GM12878 (cell line): ENCODE results near the gene CELSR1. TPM values are rescaled to one million over a fixed set of nuclear protein-coding genes. Genes with fewer than 3 reads are reported as not detected.

Source experiments
- ATAC-seq: fragments of 200-7000 bp; cut with Tn5 transposase; 3 replicates; pipeline ENCODE4 v1.9.1; 2020; ENCODE audit warnings: mild to moderate bottlenecking, moderate library complexity
- BruUV-seq: library from RNA; stranded (reverse); fragments of 400-500 nt; replicated peaks from 2 replicates; lab custom pipeline; 2021; lab: Mats Ljungman, UMichigan
- CTCF ChIA-PET: fragments of 300-600 bp; sonication (Branson Sonifier 250); formaldehyde crosslinking; extraction: SDS; loops from one replicate; lab custom pipeline; 2021; ENCODE audit warnings: inconsistent platforms; lab: Yijun Ruan, JAX
- POLR2A ChIA-PET: fragments of 350-600 bp; formaldehyde crosslinking; extraction: SDS; loops from one replicate; lab custom pipeline; 2021; ENCODE audit warnings: inconsistent platforms; lab: Charles Lee
- RAD21 ChIA-PET: fragments of 300-600 bp; sonication (Branson Sonifier 250); formaldehyde crosslinking; loops from one replicate; lab custom pipeline; 2023; ENCODE audit warnings: antibody characterized with exemption; ENCODE audit not compliant: unreplicated experiment; lab: Charles Lee
- SMC1A ChIA-PET: fragments of 300-600 bp; sonication (Branson Sonifier 250); formaldehyde crosslinking; loops from one replicate; lab custom pipeline; 2023; ENCODE audit not compliant: unreplicated experiment, uncharacterized antibody; lab: Charles Lee
- DNase-seq: peaks from one replicate; pipeline ENCODE4 v3.0.0-alpha.2; 2011; ENCODE audit warnings: low read depth, low spot score
- FAIRE-seq: peaks from 3 replicates; lab custom pipeline; 2011; peaks lifted over from hg19 to GRCh38; lab: Jason Lieb, UNC
- H2AFZ ChIP-seq: 2 replicates; pipeline ENCODE4 v1.6.0; 2011; ENCODE audit warnings: low read depth, low read length, control low read depth; ENCODE audit not compliant: control insufficient read depth
- H3K27ac ChIP-seq: 2 replicates; pipeline ENCODE4 v1.5.1; 2011; ENCODE audit warnings: control low read depth; ENCODE audit not compliant: control insufficient read depth, insufficient read depth
- H3K27me3 ChIP-seq, 2 experiments: replicated peaks in 1 of 2; 2 replicates each; pipeline versions ENCODE4 v1.6.0 to v1.6.1; 2011; ENCODE audit warnings: low read length in 1 of 2; ENCODE audit not compliant: control insufficient read depth in 2 of 2, insufficient read depth in 2 of 2
- H3K36me3 ChIP-seq, 2 experiments: 2 replicates each; pipeline ENCODE4 v1.5.1; 2011; ENCODE audit warnings: low read length in 1 of 2; ENCODE audit not compliant: control insufficient read depth in 2 of 2, insufficient read depth in 2 of 2
- H3K4me1 ChIP-seq: 2 replicates; pipeline ENCODE4 v1.6.1; 2011; ENCODE audit warnings: mild to moderate bottlenecking, low read length, moderate library complexity, mixed read lengths; ENCODE audit not compliant: control insufficient read depth, insufficient read depth
- H3K4me2 ChIP-seq: 2 replicates; pipeline ENCODE4 v1.6.0; 2011; ENCODE audit warnings: control low read depth; ENCODE audit not compliant: control insufficient read depth, insufficient read depth
- H3K4me3 ChIP-seq: fragments of 200-600 bp; sonication (generic); 2 replicates; pipeline ENCODE4 v1.5.1; 2016
- H3K79me2 ChIP-seq: 2 replicates; pipeline ENCODE4 v1.6.0; 2011; ENCODE audit warnings: low read length; ENCODE audit not compliant: control insufficient read depth, insufficient read depth
- H3K9ac ChIP-seq: 2 replicates; pipeline ENCODE4 v1.8.0; 2011; ENCODE audit warnings: low read length, control low read depth, mixed read lengths; ENCODE audit not compliant: control insufficient read depth, insufficient read depth
- H3K9me3 ChIP-seq: replicated peaks from 3 replicates; pipeline ENCODE4 v1.5.1; 2011; ENCODE audit warnings: mild to moderate bottlenecking, low read length; ENCODE audit not compliant: control insufficient read depth, insufficient read depth
- H4K20me1 ChIP-seq: 2 replicates; pipeline ENCODE4 v1.6.0; 2011; ENCODE audit not compliant: control insufficient read depth, insufficient read depth
- DPF2 ChIP-seq: fragments of 450-650 bp; IDR thresholded peaks from 2 replicates; pipeline ENCODE4 v1.6.1; 2017; ENCODE audit warnings: mild to moderate bottlenecking
- EZH2 ChIP-seq: IDR thresholded peaks from 2 replicates; pipeline ENCODE4 v1.6.1; 2012; ENCODE audit warnings: low read depth, mild to moderate bottlenecking, control low read depth, inconsistent platforms, low read length, borderline replicate concordance; ENCODE audit not compliant: control insufficient read depth
- HDAC6 ChIP-seq: fragments of 200-600 bp; sonication (generic); IDR thresholded peaks from one replicate; pipeline ENCODE4 v1.8.0; 2017; ENCODE audit warnings: antibody characterized with exemption; ENCODE audit not compliant: unreplicated experiment
- JUNB ChIP-seq: IDR thresholded peaks from 2 replicates; pipeline ENCODE4 v1.6.1; 2016; ENCODE audit warnings: antibody characterized with exemption, mild to moderate bottlenecking
- MTA2 ChIP-seq: fragments of 450-650 bp; IDR thresholded peaks from 2 replicates; pipeline ENCODE4 v1.6.1; 2016; ENCODE audit warnings: low read depth, mild to moderate bottlenecking, moderate library complexity
- NR2C1 ChIP-seq: fragments of 450-650 bp; IDR thresholded peaks from 2 replicates; pipeline ENCODE4 v1.6.1; 2017; ENCODE audit warnings: antibody characterized with exemption, mild to moderate bottlenecking, moderate library complexity
- POLR2A ChIP-seq: IDR thresholded peaks from 2 replicates; pipeline ENCODE4 v1.6.1; 2011; ENCODE audit warnings: low read depth, mild to moderate bottlenecking, low read length
- RFX5 ChIP-seq: IDR thresholded peaks from 2 replicates; pipeline ENCODE4 v1.6.1; 2011; ENCODE audit warnings: low read depth, low read length, improper control_type of control experiment
- ZNF622 ChIP-seq: fragments of 450-650 bp; IDR thresholded peaks from 2 replicates; pipeline ENCODE4 v1.6.1; 2017; ENCODE audit warnings: mild to moderate bottlenecking, inconsistent platforms
- WGBS: methylation state at CpG from one replicate; pipeline ENCODE4 v1.1.6; 2016; ENCODE audit warnings: low lambda C conversion rate; ENCODE audit not compliant: insufficient replicate concordance, insufficient coverage; ENCODE audit errors: missing lambda C conversion rate; 5-methylcytosine and 5-hydroxymethylcytosine counted together
- in situ Hi-C: fragments of 300-500 bp; cut with MboI; formaldehyde crosslinking; loops from 9 replicates; pipeline ENCODE4 v1.14.3; 2018; ENCODE audit warnings: mixed read lengths
- intact Hi-C: fragments of 100-400 bp; cut with micrococcal nuclease; formaldehyde crosslinking; loops from one replicate; pipeline ENCODE4 v1.14.2; 2022; ENCODE audit not compliant: unreplicated experiment
- polyA plus RNA-seq, 11 experiments: library from polyadenylated mRNA; depleted of rRNA in 4 of 11; unstranded in 6 of 11; stranded (reverse) in 5 of 11; fragments of >200 nt; fragmentation: Nextera tagmentation in 4 of 11; fragmentation: Illumina TruSeq in 1 of 11; extraction: Ambion mirVana in 4 of 11; extraction: Trizol in 1 of 11; gene quantifications; 1 replicate in 1 of 11; 2 replicates in 10 of 11; pipeline versions ENCODE4 v1.2.1 to v1.2.3, GENCODE V29; 2011 to 2016; ENCODE audit warnings: inconsistent platforms in 2 of 11, missing spikeins in 2 of 11, low read depth in 1 of 11
- total RNA-seq, 4 experiments: library from RNA; depleted of rRNA in 3 of 4; stranded (reverse); fragments of >200 nt in 3 of 4; fragmentation: Illumina TruSeq in 1 of 4; extraction: Trizol in 1 of 4; gene quantifications; 2 replicates each; pipeline versions ENCODE4 v1.2.1 to v1.2.3, GENCODE V29; 2013 to 2021
- TF ChIP-seq, protein P1 (sequence below): fragments of 450-650 bp; IDR thresholded peaks from 2 replicates; pipeline ENCODE4 v1.6.1; 2016; ENCODE audit warnings: mild to moderate bottlenecking
- TF ChIP-seq, protein P2 (sequence below): IDR thresholded peaks from 2 replicates; pipeline ENCODE4 v1.6.1; 2012; ENCODE audit warnings: improper control_type of control experiment, low read depth, low read length; ENCODE audit not compliant: insufficient replicate concordance
- TF ChIP-seq, protein P3 (sequence below): fragments of 150-350 bp; IDR thresholded peaks from 2 replicates; pipeline ENCODE4 v1.6.1; 2016; ENCODE audit warnings: low read depth, low read length
- TF ChIP-seq, protein P4 (sequence below): fragments of 450-650 bp; IDR thresholded peaks from 2 replicates; pipeline ENCODE4 v1.6.1; 2016; ENCODE audit warnings: mild to moderate bottlenecking

CELSR1 gene
- total and polyA plus RNA-seq, 10 of the 15 experiments (the other 5 are each of a cell fraction or from before 2014, with no cell fraction given): 0.05 to 1.7 (median 0.35) TPM; not detected in 2

DNA sequence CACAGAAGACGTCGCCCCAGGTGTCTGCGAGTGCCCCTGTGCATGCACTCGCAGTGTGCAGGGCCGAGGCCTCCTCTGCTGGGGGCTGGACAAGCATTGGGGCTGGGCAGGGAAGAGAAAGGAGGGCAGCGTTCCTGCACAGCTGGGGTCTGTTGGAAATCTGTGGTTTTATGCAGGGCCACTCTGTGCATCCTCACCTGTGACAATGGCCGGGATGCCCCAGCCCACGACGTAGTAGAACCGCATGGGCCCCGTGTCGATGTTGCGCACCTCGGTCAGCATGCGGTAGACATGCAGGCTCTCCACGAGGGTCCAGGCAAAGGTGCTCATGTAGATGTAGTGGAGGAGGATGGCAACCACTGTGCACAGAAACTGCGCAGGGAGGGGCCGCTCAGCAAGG lies 164.7 kb downstream of the CELSR1 start:
- H4K20me1 ChIP-seq: no peaks in the 10 kb centered on the region
- peaks cover 3% of the 10 kb centered on the region; the same call in 2 of the 3 replicates for H3K9me3 ChIP-seq
- in situ Hi-C loops (no loop called here), intact Hi-C loops (no loop called here)
- 49% methylated on average over 18 of the region's 18 CpGs for WGBS
- peaks cover 6% of the 10 kb centered on the region for H3K4me1 ChIP-seq
- H3K79me2 ChIP-seq: no peaks in the 10 kb centered on the region
- FAIRE-seq: no peak
- ATAC-seq: no peak
- no peak overlapping the region for H3K4me3 ChIP-seq
- no peak overlapping the region for H3K4me2 ChIP-seq
- TF ChIP-seq, protein P1, sequence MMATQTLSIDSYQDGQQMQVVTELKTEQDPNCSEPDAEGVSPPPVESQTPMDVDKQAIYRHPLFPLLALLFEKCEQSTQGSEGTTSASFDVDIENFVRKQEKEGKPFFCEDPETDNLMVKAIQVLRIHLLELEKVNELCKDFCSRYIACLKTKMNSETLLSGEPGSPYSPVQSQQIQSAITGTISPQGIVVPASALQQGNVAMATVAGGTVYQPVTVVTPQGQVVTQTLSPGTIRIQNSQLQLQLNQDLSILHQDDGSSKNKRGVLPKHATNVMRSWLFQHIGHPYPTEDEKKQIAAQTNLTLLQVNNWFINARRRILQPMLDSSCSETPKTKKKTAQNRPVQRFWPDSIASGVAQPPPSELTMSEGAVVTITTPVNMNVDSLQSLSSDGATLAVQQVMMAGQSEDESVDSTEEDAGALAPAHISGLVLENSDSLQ: no peak
- TF ChIP-seq ZNF622: no peak
- TF ChIP-seq HDAC6: no peak
- TF ChIP-seq, protein P2, sequence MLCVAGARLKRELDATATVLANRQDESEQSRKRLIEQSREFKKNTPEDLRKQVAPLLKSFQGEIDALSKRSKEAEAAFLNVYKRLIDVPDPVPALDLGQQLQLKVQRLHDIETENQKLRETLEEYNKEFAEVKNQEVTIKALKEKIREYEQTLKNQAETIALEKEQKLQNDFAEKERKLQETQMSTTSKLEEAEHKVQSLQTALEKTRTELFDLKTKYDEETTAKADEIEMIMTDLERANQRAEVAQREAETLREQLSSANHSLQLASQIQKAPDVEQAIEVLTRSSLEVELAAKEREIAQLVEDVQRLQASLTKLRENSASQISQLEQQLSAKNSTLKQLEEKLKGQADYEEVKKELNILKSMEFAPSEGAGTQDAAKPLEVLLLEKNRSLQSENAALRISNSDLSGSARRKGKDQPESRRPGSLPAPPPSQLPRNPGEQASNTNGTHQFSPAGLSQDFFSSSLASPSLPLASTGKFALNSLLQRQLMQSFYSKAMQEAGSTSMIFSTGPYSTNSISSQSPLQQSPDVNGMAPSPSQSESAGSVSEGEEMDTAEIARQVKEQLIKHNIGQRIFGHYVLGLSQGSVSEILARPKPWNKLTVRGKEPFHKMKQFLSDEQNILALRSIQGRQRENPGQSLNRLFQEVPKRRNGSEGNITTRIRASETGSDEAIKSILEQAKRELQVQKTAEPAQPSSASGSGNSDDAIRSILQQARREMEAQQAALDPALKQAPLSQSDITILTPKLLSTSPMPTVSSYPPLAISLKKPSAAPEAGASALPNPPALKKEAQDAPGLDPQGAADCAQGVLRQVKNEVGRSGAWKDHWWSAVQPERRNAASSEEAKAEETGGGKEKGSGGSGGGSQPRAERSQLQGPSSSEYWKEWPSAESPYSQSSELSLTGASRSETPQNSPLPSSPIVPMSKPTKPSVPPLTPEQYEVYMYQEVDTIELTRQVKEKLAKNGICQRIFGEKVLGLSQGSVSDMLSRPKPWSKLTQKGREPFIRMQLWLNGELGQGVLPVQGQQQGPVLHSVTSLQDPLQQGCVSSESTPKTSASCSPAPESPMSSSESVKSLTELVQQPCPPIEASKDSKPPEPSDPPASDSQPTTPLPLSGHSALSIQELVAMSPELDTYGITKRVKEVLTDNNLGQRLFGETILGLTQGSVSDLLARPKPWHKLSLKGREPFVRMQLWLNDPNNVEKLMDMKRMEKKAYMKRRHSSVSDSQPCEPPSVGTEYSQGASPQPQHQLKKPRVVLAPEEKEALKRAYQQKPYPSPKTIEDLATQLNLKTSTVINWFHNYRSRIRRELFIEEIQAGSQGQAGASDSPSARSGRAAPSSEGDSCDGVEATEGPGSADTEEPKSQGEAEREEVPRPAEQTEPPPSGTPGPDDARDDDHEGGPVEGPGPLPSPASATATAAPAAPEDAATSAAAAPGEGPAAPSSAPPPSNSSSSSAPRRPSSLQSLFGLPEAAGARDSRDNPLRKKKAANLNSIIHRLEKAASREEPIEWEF: no peak
- no peak for TF ChIP-seq EZH2
- TF ChIP-seq MTA2: no peak
- TF ChIP-seq, protein P3, sequence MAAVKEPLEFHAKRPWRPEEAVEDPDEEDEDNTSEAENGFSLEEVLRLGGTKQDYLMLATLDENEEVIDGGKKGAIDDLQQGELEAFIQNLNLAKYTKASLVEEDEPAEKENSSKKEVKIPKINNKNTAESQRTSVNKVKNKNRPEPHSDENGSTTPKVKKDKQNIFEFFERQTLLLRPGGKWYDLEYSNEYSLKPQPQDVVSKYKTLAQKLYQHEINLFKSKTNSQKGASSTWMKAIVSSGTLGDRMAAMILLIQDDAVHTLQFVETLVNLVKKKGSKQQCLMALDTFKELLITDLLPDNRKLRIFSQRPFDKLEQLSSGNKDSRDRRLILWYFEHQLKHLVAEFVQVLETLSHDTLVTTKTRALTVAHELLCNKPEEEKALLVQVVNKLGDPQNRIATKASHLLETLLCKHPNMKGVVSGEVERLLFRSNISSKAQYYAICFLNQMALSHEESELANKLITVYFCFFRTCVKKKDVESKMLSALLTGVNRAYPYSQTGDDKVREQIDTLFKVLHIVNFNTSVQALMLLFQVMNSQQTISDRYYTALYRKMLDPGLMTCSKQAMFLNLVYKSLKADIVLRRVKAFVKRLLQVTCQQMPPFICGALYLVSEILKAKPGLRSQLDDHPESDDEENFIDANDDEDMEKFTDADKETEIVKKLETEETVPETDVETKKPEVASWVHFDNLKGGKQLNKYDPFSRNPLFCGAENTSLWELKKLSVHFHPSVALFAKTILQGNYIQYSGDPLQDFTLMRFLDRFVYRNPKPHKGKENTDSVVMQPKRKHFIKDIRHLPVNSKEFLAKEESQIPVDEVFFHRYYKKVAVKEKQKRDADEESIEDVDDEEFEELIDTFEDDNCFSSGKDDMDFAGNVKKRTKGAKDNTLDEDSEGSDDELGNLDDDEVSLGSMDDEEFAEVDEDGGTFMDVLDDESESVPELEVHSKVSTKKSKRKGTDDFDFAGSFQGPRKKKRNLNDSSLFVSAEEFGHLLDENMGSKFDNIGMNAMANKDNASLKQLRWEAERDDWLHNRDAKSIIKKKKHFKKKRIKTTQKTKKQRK: no peak
- no peak for TF ChIP-seq RFX5
- no peak for TF ChIP-seq POLR2A
- TF ChIP-seq, protein P4, sequence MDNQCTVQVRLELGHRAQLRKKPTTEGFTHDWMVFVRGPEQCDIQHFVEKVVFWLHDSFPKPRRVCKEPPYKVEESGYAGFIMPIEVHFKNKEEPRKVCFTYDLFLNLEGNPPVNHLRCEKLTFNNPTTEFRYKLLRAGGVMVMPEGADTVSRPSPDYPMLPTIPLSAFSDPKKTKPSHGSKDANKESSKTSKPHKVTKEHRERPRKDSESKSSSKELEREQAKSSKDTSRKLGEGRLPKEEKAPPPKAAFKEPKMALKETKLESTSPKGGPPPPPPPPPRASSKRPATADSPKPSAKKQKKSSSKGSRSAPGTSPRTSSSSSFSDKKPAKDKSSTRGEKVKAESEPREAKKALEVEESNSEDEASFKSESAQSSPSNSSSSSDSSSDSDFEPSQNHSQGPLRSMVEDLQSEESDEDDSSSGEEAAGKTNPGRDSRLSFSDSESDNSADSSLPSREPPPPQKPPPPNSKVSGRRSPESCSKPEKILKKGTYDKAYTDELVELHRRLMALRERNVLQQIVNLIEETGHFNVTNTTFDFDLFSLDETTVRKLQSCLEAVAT: no peak
- no peak for TF ChIP-seq JUNB
- TF ChIP-seq DPF2: no peak
- TF ChIP-seq NR2C1: no peak
- RAD21 ChIA-PET: no interaction called here
- H3K9ac ChIP-seq: no peak overlapping the region
- CTCF ChIA-PET: no interaction called here
- no peak overlapping the region for H3K27ac ChIP-seq
- H3K36me3 ChIP-seq: no peaks in the 10 kb centered on the region
- no peak overlapping the region for H2AFZ ChIP-seq
- no TSS peak for BruUV-seq
- SMC1A ChIA-PET: no interaction called here
- POLR2A ChIA-PET: no interaction called here
- H3K27me3 ChIP-seq: no peaks in the 10 kb centered on the region
- DNase-seq: no peak
